Brain microvascular endothelial cell (primary cell): Measurements from ENCODE around the gene SLC35D3.
"Not testable (repeated sequence)": the region's sequence is repeated elsewhere in the genome, so short reads cannot be mapped to it uniquely, and the experiment has no call there.

Experiments used
- DNase-seq: peaks from one replicate; pipeline ENCODE4 v3.0.0-alpha.2; 2020
- H3K27ac ChIP-seq: fragments of 250-450 bp; sonication (Bioruptor Pico); 2 replicates; pipeline ENCODE4 v1.5.1; 2020; ENCODE audit warnings: mild to moderate bottlenecking, moderate library complexity
- H3K27me3 ChIP-seq: fragments of 250-450 bp; sonication (Bioruptor Pico); replicated peaks from 2 replicates; pipeline ENCODE4 v1.5.1; 2020; ENCODE audit warnings: mild to moderate bottlenecking
- H3K36me3 ChIP-seq: fragments of 250-450 bp; sonication (Bioruptor Pico); replicated peaks from 2 replicates; pipeline ENCODE4 v1.5.1; 2020; ENCODE audit warnings: mild to moderate bottlenecking
- H3K4me3 ChIP-seq: 2 replicates; pipeline ENCODE4 v1.5.1; 2011; ENCODE audit warnings: low read depth, mild to moderate bottlenecking, control low read depth, low read length, moderate library complexity
- in situ Hi-C: cut with HindIII; loops from 2 replicates; pipeline ENCODE4 v1.10.0; 2017; ENCODE audit warnings: low sequenced_read_pairs, low pct_ligation_motif_present
- TF ChIP-seq, protein P1 (sequence below): IDR thresholded peaks from 2 replicates; pipeline ENCODE4 v1.5.1; 2011; ENCODE audit warnings: low read depth, mild to moderate bottlenecking, moderate library complexity, low read length, control low read depth, inconsistent platforms; ENCODE audit errors: missing control alignments

SLC35D3 gene

DNA sequence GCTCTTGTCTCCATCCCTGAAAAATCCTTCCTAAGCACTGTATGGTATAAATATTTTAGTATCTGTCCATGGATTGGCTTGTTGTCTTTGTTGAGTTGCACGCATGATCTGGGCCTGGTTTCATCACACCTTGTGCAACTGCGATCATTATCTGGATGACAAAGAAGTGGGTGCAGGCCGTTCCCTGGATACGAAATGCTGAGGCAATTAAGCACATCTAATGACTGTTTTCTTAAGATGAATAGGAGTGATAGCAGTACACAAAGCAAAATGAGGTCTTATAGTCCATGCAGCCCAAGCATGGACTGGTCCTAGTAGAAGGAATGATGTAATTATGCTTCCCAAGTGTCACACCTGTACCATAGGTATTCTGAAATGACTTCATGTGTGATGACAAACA is 47.8 kb downstream of the SLC35D3 start:
- in situ Hi-C loops = no loop called here
- DNase-seq = no peak
- Histone ChIP-seq H3K27ac (no peak overlapping the region), H3K4me3 (no peak overlapping the region), H3K27me3 (no peaks in the 10 kb centered on the region), H3K36me3 (no peaks in the 10 kb centered on the region)
- TF ChIP-seq, protein P1, sequence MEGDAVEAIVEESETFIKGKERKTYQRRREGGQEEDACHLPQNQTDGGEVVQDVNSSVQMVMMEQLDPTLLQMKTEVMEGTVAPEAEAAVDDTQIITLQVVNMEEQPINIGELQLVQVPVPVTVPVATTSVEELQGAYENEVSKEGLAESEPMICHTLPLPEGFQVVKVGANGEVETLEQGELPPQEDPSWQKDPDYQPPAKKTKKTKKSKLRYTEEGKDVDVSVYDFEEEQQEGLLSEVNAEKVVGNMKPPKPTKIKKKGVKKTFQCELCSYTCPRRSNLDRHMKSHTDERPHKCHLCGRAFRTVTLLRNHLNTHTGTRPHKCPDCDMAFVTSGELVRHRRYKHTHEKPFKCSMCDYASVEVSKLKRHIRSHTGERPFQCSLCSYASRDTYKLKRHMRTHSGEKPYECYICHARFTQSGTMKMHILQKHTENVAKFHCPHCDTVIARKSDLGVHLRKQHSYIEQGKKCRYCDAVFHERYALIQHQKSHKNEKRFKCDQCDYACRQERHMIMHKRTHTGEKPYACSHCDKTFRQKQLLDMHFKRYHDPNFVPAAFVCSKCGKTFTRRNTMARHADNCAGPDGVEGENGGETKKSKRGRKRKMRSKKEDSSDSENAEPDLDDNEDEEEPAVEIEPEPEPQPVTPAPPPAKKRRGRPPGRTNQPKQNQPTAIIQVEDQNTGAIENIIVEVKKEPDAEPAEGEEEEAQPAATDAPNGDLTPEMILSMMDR = no peak

GRCh38 chr6:136971609-136972008 is 49.5 kb downstream of the SLC35D3 start:
- H3K27ac ChIP-seq = no peak overlapping the region
- no peak overlapping the region for H3K4me3 ChIP-seq
- H3K27me3 ChIP-seq = no peaks in the 10 kb centered on the region
- TF ChIP-seq, protein P1 = no peak
- no peak for DNase-seq
- in situ Hi-C loops = no loop called here
- no peaks in the 10 kb centered on the region for H3K36me3 ChIP-seq

DNA sequence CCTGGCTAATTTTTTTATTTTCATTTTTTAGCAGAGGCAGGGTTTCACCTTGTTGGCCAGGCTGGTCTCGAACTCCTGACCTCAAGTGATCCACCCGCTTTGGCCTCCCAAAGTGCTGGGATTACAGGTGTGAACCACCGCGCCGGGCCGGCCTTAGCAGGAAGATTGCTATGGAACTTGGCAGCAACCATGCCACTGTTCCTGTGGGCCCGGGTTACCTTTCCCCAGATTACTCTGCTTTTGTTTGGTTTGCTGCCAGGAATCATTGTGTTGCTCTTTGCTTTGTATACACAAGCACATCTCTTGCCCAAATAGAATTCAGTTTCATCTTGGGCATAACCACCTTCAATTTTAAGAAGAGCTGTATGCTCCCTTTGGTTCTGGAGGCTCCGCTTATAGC is 51.7 kb downstream of the SLC35D3 start:
- H3K27me3 ChIP-seq, H3K27ac ChIP-seq, H3K4me3 ChIP-seq, DNase-seq, H3K36me3 ChIP-seq, in situ Hi-C loops: not testable (repeated sequence)
